GM23338 (cell line): ENCODE results near the gene LETMD1. TPM values are rescaled to one million over a fixed set of nuclear protein-coding genes. Genes with fewer than 3 reads are reported as not detected.

Experiments used
- ATAC-seq: fragments of 200-7000 bp; cut with Tn5 transposase; 3 replicates; pipeline ENCODE4 v1.9.1; 2020
- DNase-seq: peaks from one replicate; pipeline ENCODE4 v3.0.0-alpha.2; 2015; ENCODE audit warnings: low spot score
- H2AFZ ChIP-seq: fragments of 200-600 bp; sonication (generic); 2 replicates; pipeline ENCODE4 v1.8.0; 2016; ENCODE audit warnings: antibody characterized with exemption, mild to moderate bottlenecking, moderate library complexity
- H3F3A ChIP-seq: fragments of 200-600 bp; sonication (generic); replicated peaks from 2 replicates; pipeline ENCODE4 v1.8.0; 2017; ENCODE audit warnings: antibody characterized with exemption, mixed run types, low read depth
- H3K27ac ChIP-seq: fragments of 200-600 bp; sonication (generic); 2 replicates; pipeline ENCODE4 v1.6.1; 2016; ENCODE audit warnings: low read depth
- H3K27me3 ChIP-seq: fragments of 200-600 bp; sonication (generic); 2 replicates; pipeline ENCODE4 v1.8.0; 2016; ENCODE audit warnings: mild to moderate bottlenecking, mixed run types, moderate library complexity; ENCODE audit not compliant: insufficient read depth
- H3K36me3 ChIP-seq: fragments of 200-600 bp; sonication (generic); 2 replicates; pipeline ENCODE4 v1.8.0; 2016; ENCODE audit warnings: mild to moderate bottlenecking; ENCODE audit not compliant: insufficient read depth
- H3K4me1 ChIP-seq: fragments of 200-600 bp; sonication (generic); 2 replicates; pipeline ENCODE4 v1.8.0; 2016; ENCODE audit warnings: mild to moderate bottlenecking, moderate library complexity; ENCODE audit not compliant: insufficient read depth
- H3K4me2 ChIP-seq: fragments of 200-600 bp; sonication (generic); 2 replicates; pipeline ENCODE4 v1.7.1; 2017; ENCODE audit warnings: mixed run types
- H3K4me3 ChIP-seq: fragments of 200-600 bp; sonication (generic); 2 replicates; pipeline ENCODE4 v1.6.1; 2016; ENCODE audit warnings: mixed run types
- H3K79me2 ChIP-seq: fragments of 200-600 bp; sonication (generic); replicated peaks from 2 replicates; pipeline ENCODE4 v1.8.0; 2017; ENCODE audit warnings: mild to moderate bottlenecking; ENCODE audit not compliant: insufficient read depth
- H3K9me2 ChIP-seq: fragments of 200-600 bp; sonication (generic); 2 replicates; pipeline ENCODE4 v1.8.0; 2017; ENCODE audit not compliant: insufficient read depth
- H4K20me1 ChIP-seq: fragments of 200-600 bp; sonication (generic); replicated peaks from 2 replicates; pipeline ENCODE4 v1.8.0; 2017; ENCODE audit warnings: mild to moderate bottlenecking; ENCODE audit not compliant: insufficient read depth
- H3K27ac Mint-ChIP-seq: 2 replicates; pipeline ENCODE4 v1.8.0; 2020; ENCODE audit warnings: inconsistent platforms, mild to moderate bottlenecking, moderate library complexity, mixed read lengths
- H3K27me3 Mint-ChIP-seq: 3 replicates; pipeline ENCODE4 v1.8.0; 2022; ENCODE audit warnings: low read depth, mild to moderate bottlenecking, moderate library complexity, mixed read lengths, inconsistent platforms; ENCODE audit not compliant: insufficient read depth, poor library complexity
- H3K36me3 Mint-ChIP-seq: 3 replicates; pipeline ENCODE4 v1.8.0; 2021; ENCODE audit warnings: low read depth, mild to moderate bottlenecking, inconsistent platforms, moderate library complexity, mixed read lengths
- H3K4me1 Mint-ChIP-seq: 3 replicates; pipeline ENCODE4 v1.8.0; 2020; ENCODE audit warnings: mild to moderate bottlenecking, inconsistent platforms, mixed read lengths
- H3K4me3 Mint-ChIP-seq: 3 replicates; pipeline ENCODE4 v1.8.0; 2021; ENCODE audit warnings: moderate library complexity, mild to moderate bottlenecking, inconsistent platforms, mixed read lengths
- H3K9me3 Mint-ChIP-seq: 3 replicates; pipeline ENCODE4 v1.8.0; 2020; ENCODE audit warnings: moderate library complexity, mild to moderate bottlenecking, inconsistent platforms, mixed read lengths
- CREB1 ChIP-seq: fragments of 250-450 bp; sonication (Bioruptor Pico); IDR thresholded peaks from 2 replicates; pipeline ENCODE4 v1.5.0; 2020; ENCODE audit warnings: low read depth, mild to moderate bottlenecking, moderate library complexity
- EZH2 ChIP-seq: fragments of 200-600 bp; sonication (generic); IDR thresholded peaks from one replicate; pipeline ENCODE4 v1.8.0; 2017; ENCODE audit warnings: antibody characterized with exemption, mild to moderate bottlenecking, low read depth; ENCODE audit not compliant: unreplicated experiment
- EZH2phosphoT487 ChIP-seq: fragments of 200-600 bp; sonication (generic); IDR thresholded peaks from one replicate; pipeline ENCODE4 v1.8.1; 2018; ENCODE audit warnings: antibody characterized with exemption; ENCODE audit not compliant: unreplicated experiment
- JUNB ChIP-seq: IDR thresholded peaks from one replicate; pipeline ENCODE4 v1.6.1; 2016; ENCODE audit warnings: antibody characterized with exemption; ENCODE audit not compliant: unreplicated experiment
- NANOG ChIP-seq: IDR thresholded peaks from 2 replicates; pipeline ENCODE4 v1.6.1; 2016; ENCODE audit warnings: antibody characterized with exemption, borderline replicate concordance
- POLR2AphosphoS5 ChIP-seq: IDR thresholded peaks from 2 replicates; pipeline ENCODE4 v1.6.1; 2016; ENCODE audit warnings: antibody characterized with exemption, low read depth
- STAT1 ChIP-seq: IDR thresholded peaks from one replicate; pipeline ENCODE4 v1.6.1; 2016; ENCODE audit warnings: antibody characterized with exemption; ENCODE audit not compliant: unreplicated experiment
- ZNF114 ChIP-seq: fragments of 250-450 bp; sonication (Bioruptor Pico); IDR thresholded peaks from 2 replicates; pipeline ENCODE4 v1.5.0; 2020; ENCODE audit warnings: mild to moderate bottlenecking, moderate library complexity
- ZNF331 ChIP-seq: fragments of 250-450 bp; sonication (Bioruptor Pico); IDR thresholded peaks from 2 replicates; pipeline ENCODE4 v1.5.0; 2020; ENCODE audit warnings: low read depth, mild to moderate bottlenecking, moderate library complexity
- polyA plus RNA-seq: library from polyadenylated mRNA; unstranded; fragments of >200 nt; fragmentation: Nextera tagmentation; extraction: Ambion mirVana; gene quantifications from 2 replicates; pipeline ENCODE4 v1.2.1, GENCODE V29; 2016
- total RNA-seq: library from RNA; depleted of rRNA; stranded (reverse); fragments of >200 nt; shearing (Covaris generic); gene quantifications from 2 replicates; pipeline ENCODE4 v1.2.3, GENCODE V29; 2014
- TF ChIP-seq, protein P1 (sequence below), 2 experiments: fragments of 200-600 bp in 1 of 2; sonication (generic) in 1 of 2; conservative IDR thresholded peaks; 2 replicates each; pipeline versions ENCODE4 v1.5.1 to v1.6.1; 2016 to 2017; ENCODE audit warnings: antibody characterized with exemption in 2 of 2, low read depth in 2 of 2, mild to moderate bottlenecking in 2 of 2, moderate library complexity in 1 of 2
- TF ChIP-seq, protein P2 (sequence below): IDR thresholded peaks from one replicate; pipeline ENCODE4 v1.6.1; 2018; ENCODE audit warnings: antibody characterized with exemption; ENCODE audit not compliant: unreplicated experiment
- TF ChIP-seq, protein P3 (sequence below): fragments of 250-450 bp; sonication (Bioruptor Pico); IDR thresholded peaks from 2 replicates; pipeline ENCODE4 v1.5.0; 2020; ENCODE audit warnings: mild to moderate bottlenecking, moderate library complexity
- TF ChIP-seq, protein P4 (sequence below): IDR thresholded peaks from 2 replicates; pipeline ENCODE4 v1.6.1; 2016; ENCODE audit warnings: antibody characterized with exemption

Gene LETMD1
- total and polyA plus RNA-seq, 2 experiments from 2014 or later = 15.7 to 29.9 TPM

DNA sequence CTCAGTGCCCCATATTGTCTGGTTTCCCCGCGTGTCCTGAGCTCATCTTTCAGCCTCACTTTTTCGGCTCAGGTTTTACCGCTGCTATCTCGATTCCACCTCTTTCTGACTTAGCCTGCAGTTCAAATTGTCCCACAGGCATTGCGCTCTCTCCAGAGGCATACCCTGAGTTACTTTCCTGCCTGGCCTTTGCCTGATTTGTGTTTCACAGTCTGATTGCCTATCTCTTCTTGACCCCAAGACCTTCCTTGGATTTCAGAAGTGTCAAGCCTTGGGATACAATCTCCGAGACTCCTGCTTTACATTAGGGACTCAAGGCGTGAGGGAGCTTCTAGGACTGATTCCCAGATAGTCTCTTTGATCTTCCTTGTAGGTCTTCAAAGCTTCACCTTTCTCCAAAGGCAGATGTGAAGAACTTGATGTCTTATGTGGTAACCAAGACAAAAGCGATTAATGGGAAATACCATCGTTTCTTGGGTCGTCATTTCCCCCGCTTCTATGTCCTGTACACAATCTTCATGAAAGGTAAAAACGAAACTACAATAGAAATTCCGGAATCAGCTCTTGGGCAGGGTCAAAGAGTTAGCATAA is 629 bp downstream of the LETMD1 start:
- no peak for ATAC-seq
- Histone ChIP-seq H2AFZ (peak overlapping the region; percentile 74; the same call in 1 of the 2 replicates), H3K27ac (no peak overlapping the region)

More for the DNA sequence above, 629 bp downstream of the LETMD1 start:
- Histone ChIP-seq H3K4me1 (peaks cover 10% of the 10 kb centered on the region; the same call in 1 of the 2 replicates), H3K4me3 (peak overlapping the region; percentile 64), H3K79me2 (no peaks in the 10 kb centered on the region), H4K20me1 (no peaks in the 10 kb centered on the region), H3K4me2 (peak overlapping the region; percentile 89), H3K36me3 (peaks cover 6% of the 10 kb centered on the region; the same call in 1 of the 2 replicates), H3K9me2 (no peaks in the 10 kb centered on the region), H3F3A (no peaks in the 10 kb centered on the region), H3K27me3 (no peaks in the 10 kb centered on the region)
- H3K9me3 Mint-ChIP-seq = no peaks in the 10 kb centered on the region
- H3K27ac Mint-ChIP-seq = peak overlapping the region; percentile 94
- peaks cover 14% of the 10 kb centered on the region for H3K36me3 Mint-ChIP-seq
- no peak for TF ChIP-seq EZH2phosphoT487
- no peak for TF ChIP-seq POLR2AphosphoS5
- TF ChIP-seq CREB1 = no peak
- TF ChIP-seq, protein P1, sequence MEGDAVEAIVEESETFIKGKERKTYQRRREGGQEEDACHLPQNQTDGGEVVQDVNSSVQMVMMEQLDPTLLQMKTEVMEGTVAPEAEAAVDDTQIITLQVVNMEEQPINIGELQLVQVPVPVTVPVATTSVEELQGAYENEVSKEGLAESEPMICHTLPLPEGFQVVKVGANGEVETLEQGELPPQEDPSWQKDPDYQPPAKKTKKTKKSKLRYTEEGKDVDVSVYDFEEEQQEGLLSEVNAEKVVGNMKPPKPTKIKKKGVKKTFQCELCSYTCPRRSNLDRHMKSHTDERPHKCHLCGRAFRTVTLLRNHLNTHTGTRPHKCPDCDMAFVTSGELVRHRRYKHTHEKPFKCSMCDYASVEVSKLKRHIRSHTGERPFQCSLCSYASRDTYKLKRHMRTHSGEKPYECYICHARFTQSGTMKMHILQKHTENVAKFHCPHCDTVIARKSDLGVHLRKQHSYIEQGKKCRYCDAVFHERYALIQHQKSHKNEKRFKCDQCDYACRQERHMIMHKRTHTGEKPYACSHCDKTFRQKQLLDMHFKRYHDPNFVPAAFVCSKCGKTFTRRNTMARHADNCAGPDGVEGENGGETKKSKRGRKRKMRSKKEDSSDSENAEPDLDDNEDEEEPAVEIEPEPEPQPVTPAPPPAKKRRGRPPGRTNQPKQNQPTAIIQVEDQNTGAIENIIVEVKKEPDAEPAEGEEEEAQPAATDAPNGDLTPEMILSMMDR (conservative IDR thresholded peaks at IDR 0.05; ENCODE audit: low read depth in 2 of 2) = no peak
- TF ChIP-seq, protein P2, sequence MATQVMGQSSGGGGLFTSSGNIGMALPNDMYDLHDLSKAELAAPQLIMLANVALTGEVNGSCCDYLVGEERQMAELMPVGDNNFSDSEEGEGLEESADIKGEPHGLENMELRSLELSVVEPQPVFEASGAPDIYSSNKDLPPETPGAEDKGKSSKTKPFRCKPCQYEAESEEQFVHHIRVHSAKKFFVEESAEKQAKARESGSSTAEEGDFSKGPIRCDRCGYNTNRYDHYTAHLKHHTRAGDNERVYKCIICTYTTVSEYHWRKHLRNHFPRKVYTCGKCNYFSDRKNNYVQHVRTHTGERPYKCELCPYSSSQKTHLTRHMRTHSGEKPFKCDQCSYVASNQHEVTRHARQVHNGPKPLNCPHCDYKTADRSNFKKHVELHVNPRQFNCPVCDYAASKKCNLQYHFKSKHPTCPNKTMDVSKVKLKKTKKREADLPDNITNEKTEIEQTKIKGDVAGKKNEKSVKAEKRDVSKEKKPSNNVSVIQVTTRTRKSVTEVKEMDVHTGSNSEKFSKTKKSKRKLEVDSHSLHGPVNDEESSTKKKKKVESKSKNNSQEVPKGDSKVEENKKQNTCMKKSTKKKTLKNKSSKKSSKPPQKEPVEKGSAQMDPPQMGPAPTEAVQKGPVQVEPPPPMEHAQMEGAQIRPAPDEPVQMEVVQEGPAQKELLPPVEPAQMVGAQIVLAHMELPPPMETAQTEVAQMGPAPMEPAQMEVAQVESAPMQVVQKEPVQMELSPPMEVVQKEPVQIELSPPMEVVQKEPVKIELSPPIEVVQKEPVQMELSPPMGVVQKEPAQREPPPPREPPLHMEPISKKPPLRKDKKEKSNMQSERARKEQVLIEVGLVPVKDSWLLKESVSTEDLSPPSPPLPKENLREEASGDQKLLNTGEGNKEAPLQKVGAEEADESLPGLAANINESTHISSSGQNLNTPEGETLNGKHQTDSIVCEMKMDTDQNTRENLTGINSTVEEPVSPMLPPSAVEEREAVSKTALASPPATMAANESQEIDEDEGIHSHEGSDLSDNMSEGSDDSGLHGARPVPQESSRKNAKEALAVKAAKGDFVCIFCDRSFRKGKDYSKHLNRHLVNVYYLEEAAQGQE = no peak
- TF ChIP-seq STAT1 = no peak
- TF ChIP-seq ZNF331 (CRISPR knock-in tag) = no peak
- TF ChIP-seq, protein P3, sequence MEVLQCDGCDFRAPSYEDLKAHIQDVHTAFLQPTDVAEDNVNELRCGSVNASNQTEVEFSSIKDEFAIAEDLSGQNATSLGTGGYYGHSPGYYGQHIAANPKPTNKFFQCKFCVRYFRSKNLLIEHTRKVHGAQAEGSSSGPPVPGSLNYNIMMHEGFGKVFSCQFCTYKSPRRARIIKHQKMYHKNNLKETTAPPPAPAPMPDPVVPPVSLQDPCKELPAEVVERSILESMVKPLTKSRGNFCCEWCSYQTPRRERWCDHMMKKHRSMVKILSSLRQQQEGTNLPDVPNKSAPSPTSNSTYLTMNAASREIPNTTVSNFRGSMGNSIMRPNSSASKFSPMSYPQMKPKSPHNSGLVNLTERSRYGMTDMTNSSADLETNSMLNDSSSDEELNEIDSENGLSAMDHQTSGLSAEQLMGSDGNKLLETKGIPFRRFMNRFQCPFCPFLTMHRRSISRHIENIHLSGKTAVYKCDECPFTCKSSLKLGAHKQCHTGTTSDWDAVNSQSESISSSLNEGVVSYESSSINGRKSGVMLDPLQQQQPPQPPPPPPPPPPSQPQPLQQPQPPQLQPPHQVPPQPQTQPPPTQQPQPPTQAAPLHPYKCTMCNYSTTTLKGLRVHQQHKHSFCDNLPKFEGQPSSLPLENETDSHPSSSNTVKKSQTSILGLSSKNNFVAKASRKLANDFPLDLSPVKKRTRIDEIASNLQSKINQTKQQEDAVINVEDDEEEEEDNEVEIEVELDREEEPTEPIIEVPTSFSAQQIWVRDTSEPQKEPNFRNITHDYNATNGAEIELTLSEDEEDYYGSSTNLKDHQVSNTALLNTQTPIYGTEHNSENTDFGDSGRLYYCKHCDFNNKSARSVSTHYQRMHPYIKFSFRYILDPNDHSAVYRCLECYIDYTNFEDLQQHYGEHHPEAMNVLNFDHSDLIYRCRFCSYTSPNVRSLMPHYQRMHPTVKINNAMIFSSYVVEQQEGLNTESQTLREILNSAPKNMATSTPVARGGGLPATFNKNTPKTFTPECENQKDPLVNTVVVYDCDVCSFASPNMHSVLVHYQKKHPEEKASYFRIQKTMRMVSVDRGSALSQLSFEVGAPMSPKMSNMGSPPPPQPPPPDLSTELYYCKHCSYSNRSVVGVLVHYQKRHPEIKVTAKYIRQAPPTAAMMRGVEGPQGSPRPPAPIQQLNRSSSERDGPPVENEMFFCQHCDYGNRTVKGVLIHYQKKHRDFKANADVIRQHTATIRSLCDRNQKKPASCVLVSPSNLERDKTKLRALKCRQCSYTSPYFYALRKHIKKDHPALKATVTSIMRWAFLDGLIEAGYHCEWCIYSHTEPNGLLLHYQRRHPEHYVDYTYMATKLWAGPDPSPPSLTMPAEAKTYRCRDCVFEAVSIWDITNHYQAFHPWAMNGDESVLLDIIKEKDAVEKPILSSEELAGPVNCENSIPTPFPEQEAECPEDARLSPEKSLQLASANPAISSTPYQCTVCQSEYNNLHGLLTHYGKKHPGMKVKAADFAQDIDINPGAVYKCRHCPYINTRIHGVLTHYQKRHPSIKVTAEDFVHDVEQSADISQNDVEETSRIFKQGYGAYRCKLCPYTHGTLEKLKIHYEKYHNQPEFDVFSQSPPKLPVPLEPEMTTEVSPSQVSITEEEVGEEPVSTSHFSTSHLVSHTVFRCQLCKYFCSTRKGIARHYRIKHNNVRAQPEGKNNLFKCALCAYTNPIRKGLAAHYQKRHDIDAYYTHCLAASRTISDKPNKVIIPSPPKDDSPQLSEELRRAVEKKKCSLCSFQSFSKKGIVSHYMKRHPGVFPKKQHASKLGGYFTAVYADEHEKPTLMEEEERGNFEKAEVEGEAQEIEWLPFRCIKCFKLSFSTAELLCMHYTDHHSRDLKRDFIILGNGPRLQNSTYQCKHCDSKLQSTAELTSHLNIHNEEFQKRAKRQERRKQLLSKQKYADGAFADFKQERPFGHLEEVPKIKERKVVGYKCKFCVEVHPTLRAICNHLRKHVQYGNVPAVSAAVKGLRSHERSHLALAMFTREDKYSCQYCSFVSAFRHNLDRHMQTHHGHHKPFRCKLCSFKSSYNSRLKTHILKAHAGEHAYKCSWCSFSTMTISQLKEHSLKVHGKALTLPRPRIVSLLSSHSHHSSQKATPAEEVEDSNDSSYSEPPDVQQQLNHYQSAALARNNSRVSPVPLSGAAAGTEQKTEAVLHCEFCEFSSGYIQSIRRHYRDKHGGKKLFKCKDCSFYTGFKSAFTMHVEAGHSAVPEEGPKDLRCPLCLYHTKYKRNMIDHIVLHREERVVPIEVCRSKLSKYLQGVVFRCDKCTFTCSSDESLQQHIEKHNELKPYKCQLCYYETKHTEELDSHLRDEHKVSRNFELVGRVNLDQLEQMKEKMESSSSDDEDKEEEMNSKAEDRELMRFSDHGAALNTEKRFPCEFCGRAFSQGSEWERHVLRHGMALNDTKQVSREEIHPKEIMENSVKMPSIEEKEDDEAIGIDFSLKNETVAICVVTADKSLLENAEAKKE (CRISPR knock-in tag) = no peak
- no peak for TF ChIP-seq ZNF114 (CRISPR knock-in tag)
- no peak for TF ChIP-seq NANOG
- no peak for TF ChIP-seq EZH2
- no peak for TF ChIP-seq JUNB
- TF ChIP-seq, protein P4, sequence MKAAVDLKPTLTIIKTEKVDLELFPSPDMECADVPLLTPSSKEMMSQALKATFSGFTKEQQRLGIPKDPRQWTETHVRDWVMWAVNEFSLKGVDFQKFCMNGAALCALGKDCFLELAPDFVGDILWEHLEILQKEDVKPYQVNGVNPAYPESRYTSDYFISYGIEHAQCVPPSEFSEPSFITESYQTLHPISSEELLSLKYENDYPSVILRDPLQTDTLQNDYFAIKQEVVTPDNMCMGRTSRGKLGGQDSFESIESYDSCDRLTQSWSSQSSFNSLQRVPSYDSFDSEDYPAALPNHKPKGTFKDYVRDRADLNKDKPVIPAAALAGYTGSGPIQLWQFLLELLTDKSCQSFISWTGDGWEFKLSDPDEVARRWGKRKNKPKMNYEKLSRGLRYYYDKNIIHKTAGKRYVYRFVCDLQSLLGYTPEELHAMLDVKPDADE = no peak
- H3K4me1 Mint-ChIP-seq = peaks cover 11% of the 10 kb centered on the region
- no peak for DNase-seq
- H3K4me3 Mint-ChIP-seq = peak overlapping the region; percentile 97
- H3K27me3 Mint-ChIP-seq = peaks cover 11% of the 10 kb centered on the region
